Neutrophil (primary cell): Measurements from ENCODE around the gene DCDC2C.
"Not testable (repeated sequence)": the region's sequence is repeated elsewhere in the genome, so short reads cannot be mapped to it uniquely, and the experiment has no call there.

Experiments
- H3K27ac ChIP-seq: fragments of 200-600 bp; sonication (generic); 2 replicates; pipeline ENCODE4 v1.5.1; 2016; ENCODE audit warnings: mild to moderate bottlenecking, moderate library complexity
- H3K27me3 ChIP-seq: fragments of 200-600 bp; sonication (generic); 2 replicates; pipeline ENCODE4 v1.6.0; 2016; ENCODE audit warnings: mild to moderate bottlenecking
- H3K36me3 ChIP-seq: fragments of 200-600 bp; sonication (generic); 2 replicates; pipeline ENCODE4 v1.5.1; 2017
- H3K4me1 ChIP-seq, 2 experiments: fragments of 200-600 bp in 1 of 2; sonication (generic) in 1 of 2; 1 replicate in 1 of 2; 2 replicates in 1 of 2; pipeline versions ENCODE4 v1.5.1 to v1.6.1; 2013 to 2016; ENCODE audit warnings: low read depth in 1 of 2, low read length in 1 of 2, mild to moderate bottlenecking in 1 of 2, moderate library complexity in 1 of 2; ENCODE audit not compliant: control insufficient read depth in 1 of 2, insufficient read depth in 1 of 2
- H3K4me3 ChIP-seq, 2 experiments: fragments of 200-600 bp in 1 of 2; sonication (generic) in 1 of 2; 1 replicate in 1 of 2; 2 replicates in 1 of 2; pipeline ENCODE4 v1.5.1; 2013 to 2016; ENCODE audit warnings: low read depth in 1 of 2, low read length in 1 of 2, mild to moderate bottlenecking in 1 of 2, moderate library complexity in 1 of 2
- H3K9me3 ChIP-seq: fragments of 200-600 bp; sonication (generic); 2 replicates; pipeline ENCODE4 v1.5.1; 2016
- CTCF ChIP-seq: fragments of 200-600 bp; sonication (generic); IDR thresholded peaks from 2 replicates; pipeline ENCODE4 v1.5.1; 2016; ENCODE audit warnings: antibody characterized with exemption

The DCDC2C gene

GRCh38 chr2:3806168-3806567 lies 102.8 kb downstream of the DCDC2C start:
- no peak for TF ChIP-seq CTCF
- H3K27me3 ChIP-seq: peaks cover 12% of the 10 kb centered on the region
- no peak overlapping the region for H3K4me3 ChIP-seq
- no peak overlapping the region for H3K27ac ChIP-seq
- H3K36me3 ChIP-seq: no peaks in the 10 kb centered on the region
- H3K4me1 ChIP-seq: no peaks in the 10 kb centered on the region
- H3K9me3 ChIP-seq: no peaks in the 10 kb centered on the region

GRCh38 chr2:3806730-3807129 lies 103.4 kb downstream of the DCDC2C start:
- peaks cover 12% of the 10 kb centered on the region for H3K27me3 ChIP-seq
- H3K36me3 ChIP-seq: no peaks in the 10 kb centered on the region
- no peaks in the 10 kb centered on the region for H3K4me1 ChIP-seq
- no peak overlapping the region for H3K4me3 ChIP-seq
- H3K9me3 ChIP-seq: no peaks in the 10 kb centered on the region
- no peak for TF ChIP-seq CTCF
- H3K27ac ChIP-seq: no peak overlapping the region

- no peak overlapping the region for H3K4me3 ChIP-seq
- TF ChIP-seq CTCF: no peak
- H3K4me1 ChIP-seq: no peaks in the 10 kb centered on the region
- peaks cover 12% of the 10 kb centered on the region for H3K27me3 ChIP-seq
- H3K9me3 ChIP-seq: no peaks in the 10 kb centered on the region
- no peak overlapping the region for H3K27ac ChIP-seq
- H3K36me3 ChIP-seq: no peaks in the 10 kb centered on the region
Measured at GRCh38 chr2:3807853-3808252, 104.5 kb downstream of the DCDC2C start.

GRCh38 chr2:3814706-3815245 lies 111.4 kb downstream of the DCDC2C start:
- TF ChIP-seq CTCF: no peak
- no peaks in the 10 kb centered on the region for H3K36me3 ChIP-seq
- no peaks in the 10 kb centered on the region for H3K4me1 ChIP-seq
- H3K27ac ChIP-seq: no peak overlapping the region
- H3K4me3 ChIP-seq: no peak overlapping the region
- H3K27me3 ChIP-seq: no peaks in the 10 kb centered on the region
- peaks cover 9% of the 10 kb centered on the region for H3K9me3 ChIP-seq

GRCh38 chr2:3817144-3817543 lies 113.8 kb downstream of the DCDC2C start:
- not testable (repeated sequence) for H3K36me3 ChIP-seq, H3K27ac ChIP-seq, H3K27me3 ChIP-seq, H3K9me3 ChIP-seq, H3K4me3 ChIP-seq, H3K4me1 ChIP-seq

- Histone ChIP-seq H3K9me3 (no peaks in the 10 kb centered on the region), H3K27me3 (no peaks in the 10 kb centered on the region), H3K4me1 (no peaks in the 10 kb centered on the region), H3K4me3 (no peak overlapping the region), H3K36me3 (no peaks in the 10 kb centered on the region), H3K27ac (no peak overlapping the region)
- no peak for TF ChIP-seq CTCF
Measured at GRCh38 chr2:3823748-3824147, 120.4 kb downstream of the DCDC2C start.
